GM12891 (cell line): ENCODE results near the gene KCNQ2.

Source experiments
- PAX5 ChIP-seq: IDR thresholded peaks from 2 replicates; pipeline ENCODE4 v1.6.1; 2011; ENCODE audit warnings: low read length, moderate library complexity, mild to moderate bottlenecking; ENCODE audit not compliant: insufficient read depth, severe bottlenecking
- POLR2A ChIP-seq: IDR thresholded peaks from 2 replicates; pipeline ENCODE4 v1.6.1; 2011; ENCODE audit warnings: low read depth, low read length, control low read depth

GRCh38 chr20:63420359-63421093 lies 51.9 kb downstream of the KCNQ2 start:
- TF ChIP-seq POLR2A (no peak), PAX5 (no peak)
